KMS-11 (cell line): ENCODE results near the gene PRKG1.

Source experiments
- H2AFZ ChIP-seq: fragments of 200-600 bp; sonication (generic); 2 replicates; pipeline ENCODE4 v1.6.1; 2016; ENCODE audit warnings: antibody characterized with exemption, mixed run types, low read depth
- H3K27ac ChIP-seq: fragments of 200-600 bp; sonication (generic); 2 replicates; pipeline ENCODE4 v1.6.1; 2016; ENCODE audit warnings: mild to moderate bottlenecking, mixed run types
- H3K27me3 ChIP-seq: fragments of 200-600 bp; sonication (generic); 2 replicates; pipeline ENCODE4 v1.6.1; 2017; ENCODE audit warnings: mild to moderate bottlenecking, low read depth, mixed run types, moderate library complexity; ENCODE audit not compliant: insufficient read depth
- H3K36me3 ChIP-seq: fragments of 200-600 bp; sonication (generic); 2 replicates; pipeline ENCODE4 v1.6.1; 2017; ENCODE audit warnings: mild to moderate bottlenecking, mixed run types; ENCODE audit not compliant: insufficient read depth
- H3K4me1 ChIP-seq: fragments of 200-600 bp; sonication (generic); 2 replicates; pipeline ENCODE4 v1.6.1; 2016; ENCODE audit warnings: mild to moderate bottlenecking, low read depth, mixed run types; ENCODE audit not compliant: poor library complexity, severe bottlenecking
- H3K4me2 ChIP-seq: fragments of 200-600 bp; sonication (generic); 2 replicates; pipeline ENCODE4 v1.7.0; 2016; ENCODE audit warnings: mild to moderate bottlenecking, mixed run types
- H3K4me3 ChIP-seq: fragments of 200-600 bp; sonication (generic); IDR thresholded peaks from 2 replicates; pipeline ENCODE4 v1.6.1; 2017; ENCODE audit warnings: low read depth, low read length, mixed read lengths; ENCODE audit not compliant: insufficient read depth
- H3K79me2 ChIP-seq: fragments of 200-600 bp; sonication (generic); 2 replicates; pipeline ENCODE4 v1.6.1; 2016; ENCODE audit warnings: low read depth, mixed run types; ENCODE audit not compliant: insufficient read depth
- H3K9ac ChIP-seq: fragments of 200-600 bp; sonication (generic); 2 replicates; pipeline ENCODE4 v1.6.1; 2016; ENCODE audit warnings: mild to moderate bottlenecking, mixed run types
- H4K20me1 ChIP-seq: fragments of 200-600 bp; sonication (generic); 2 replicates; pipeline ENCODE4 v1.6.1; 2016; ENCODE audit warnings: mild to moderate bottlenecking, mixed run types; ENCODE audit not compliant: insufficient read depth
- CTCF ChIP-seq: fragments of 200-600 bp; sonication (generic); conservative IDR thresholded peaks from 2 replicates; pipeline ENCODE4 v1.6.1; 2017; ENCODE audit warnings: low read depth, mild to moderate bottlenecking, antibody characterized with exemption, low read length, moderate library complexity, mixed read lengths

The PRKG1 gene

GRCh38 chr10:52213321-52213752 is 1139.0 kb downstream of the PRKG1 start:
- no peaks in the 10 kb centered on the region for H4K20me1 ChIP-seq
- H3K4me2 ChIP-seq, result no peak overlapping the region
- no peak for TF ChIP-seq CTCF
- H3K4me1 ChIP-seq, result peaks cover 8% of the 10 kb centered on the region
- no peak overlapping the region for H3K27ac ChIP-seq
- H2AFZ ChIP-seq, result no peak overlapping the region; the same call in 1 of the 2 replicates
- no peak overlapping the region for H3K4me3 ChIP-seq
- no peaks in the 10 kb centered on the region for H3K36me3 ChIP-seq
- H3K27me3 ChIP-seq, result no peaks in the 10 kb centered on the region
- no peaks in the 10 kb centered on the region for H3K79me2 ChIP-seq
- H3K9ac ChIP-seq, result no peak overlapping the region

- H3K4me3 ChIP-seq, result no peak overlapping the region
- H3K36me3 ChIP-seq, result no peaks in the 10 kb centered on the region
- no peaks in the 10 kb centered on the region for H4K20me1 ChIP-seq
- no peak overlapping the region for H3K9ac ChIP-seq
- peak; percentile 78 for TF ChIP-seq CTCF
- H3K27me3 ChIP-seq, result no peaks in the 10 kb centered on the region
- H3K4me2 ChIP-seq, result no peak overlapping the region
- no peak overlapping the region for H3K27ac ChIP-seq
- no peak overlapping the region for H2AFZ ChIP-seq
- peaks cover 8% of the 10 kb centered on the region for H3K4me1 ChIP-seq
- no peaks in the 10 kb centered on the region for H3K79me2 ChIP-seq
Measured at GRCh38 chr10:52215745-52216361, 1141.6 kb downstream of the PRKG1 start.

DNA sequence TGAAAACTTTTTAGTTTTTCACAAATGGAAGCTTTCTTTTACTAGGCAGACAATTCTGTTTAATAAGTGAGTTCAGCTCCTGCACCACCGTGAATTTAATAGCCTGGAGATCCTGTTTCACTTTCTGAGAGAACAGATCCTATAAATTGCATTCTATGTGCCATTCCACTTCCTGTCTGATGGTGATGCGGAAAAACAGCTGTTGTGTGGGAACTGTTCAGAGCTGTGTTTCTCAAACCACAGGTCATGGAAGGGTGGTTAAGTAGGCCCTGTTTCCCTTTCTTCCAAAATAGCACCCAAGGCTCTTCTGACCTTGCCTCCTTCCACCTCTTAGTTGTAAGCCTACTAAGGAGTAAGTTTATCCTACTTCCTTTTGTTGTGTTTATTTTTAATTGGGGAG is 1142.6 kb downstream of the PRKG1 start:
- Histone ChIP-seq H3K4me2 (no peak overlapping the region), H3K27me3 (no peaks in the 10 kb centered on the region), H3K4me1 (peaks cover 8% of the 10 kb centered on the region), H4K20me1 (no peaks in the 10 kb centered on the region), H3K4me3 (no peak overlapping the region), H3K27ac (no peak overlapping the region), H3K79me2 (no peaks in the 10 kb centered on the region), H3K36me3 (no peaks in the 10 kb centered on the region), H3K9ac (no peak overlapping the region), H2AFZ (no peak overlapping the region)
- no peak for TF ChIP-seq CTCF

GRCh38 chr10:52217531-52217930 is 1143.2 kb downstream of the PRKG1 start:
- no peaks in the 10 kb centered on the region for H3K27me3 ChIP-seq
- no peak for TF ChIP-seq CTCF
- no peak overlapping the region for H2AFZ ChIP-seq
- H3K4me3 ChIP-seq, result no peak overlapping the region
- no peak overlapping the region for H3K4me2 ChIP-seq
- peaks cover 8% of the 10 kb centered on the region for H3K4me1 ChIP-seq
- no peaks in the 10 kb centered on the region for H4K20me1 ChIP-seq
- no peak overlapping the region for H3K27ac ChIP-seq
- no peak overlapping the region for H3K9ac ChIP-seq
- no peaks in the 10 kb centered on the region for H3K79me2 ChIP-seq
- H3K36me3 ChIP-seq, result no peaks in the 10 kb centered on the region
